NCI-H1105 treated with DMSO at 0.1 percent for 48 hours (cell line): ENCODE data around the gene ADGRL4.
"Not testable (repeated sequence)": the region's sequence is repeated elsewhere in the genome, so short reads cannot be mapped to it uniquely, and the experiment has no call there.

Source experiments
- DNase-seq: peaks from one replicate; lab custom pipeline; 2025; lab: John Stamatoyannopoulos, UW

The ADGRL4 gene

DNA sequence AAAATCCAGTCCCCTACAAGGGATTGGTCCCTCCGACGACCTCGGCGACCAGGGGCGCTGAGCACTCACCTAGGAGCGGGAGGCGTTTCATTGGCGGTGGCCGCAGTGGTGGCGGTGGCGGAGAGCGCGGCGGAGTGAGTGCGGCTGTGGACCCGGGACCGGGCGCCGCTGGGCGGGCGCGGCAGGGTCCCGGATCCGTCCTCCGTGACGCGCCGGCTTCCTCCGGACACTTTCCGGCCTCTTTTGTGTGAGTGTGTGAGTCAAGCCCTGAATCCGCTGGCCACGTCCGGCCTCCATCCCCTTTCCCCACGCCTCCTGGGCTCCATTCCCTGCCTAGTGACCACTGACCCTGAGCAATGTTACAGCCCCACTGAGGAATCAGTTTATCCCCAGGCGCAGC is at the start of gene ADGRL4:
ADGRL4 (minus strand) TSS at position 167 of the 400 bp plus-strand sequence; CDS start at position 91, 76 bp downstream.
- no peak for DNase-seq

GRCh38 chr1:79055856-79056255 is 49.3 kb upstream of the ADGRL4 start:
- DNase-seq, result no peak

- no peak for DNase-seq
These were observed 46.4 kb upstream of the ADGRL4 start for GRCh38 chr1:79052829-79053449.

DNA sequence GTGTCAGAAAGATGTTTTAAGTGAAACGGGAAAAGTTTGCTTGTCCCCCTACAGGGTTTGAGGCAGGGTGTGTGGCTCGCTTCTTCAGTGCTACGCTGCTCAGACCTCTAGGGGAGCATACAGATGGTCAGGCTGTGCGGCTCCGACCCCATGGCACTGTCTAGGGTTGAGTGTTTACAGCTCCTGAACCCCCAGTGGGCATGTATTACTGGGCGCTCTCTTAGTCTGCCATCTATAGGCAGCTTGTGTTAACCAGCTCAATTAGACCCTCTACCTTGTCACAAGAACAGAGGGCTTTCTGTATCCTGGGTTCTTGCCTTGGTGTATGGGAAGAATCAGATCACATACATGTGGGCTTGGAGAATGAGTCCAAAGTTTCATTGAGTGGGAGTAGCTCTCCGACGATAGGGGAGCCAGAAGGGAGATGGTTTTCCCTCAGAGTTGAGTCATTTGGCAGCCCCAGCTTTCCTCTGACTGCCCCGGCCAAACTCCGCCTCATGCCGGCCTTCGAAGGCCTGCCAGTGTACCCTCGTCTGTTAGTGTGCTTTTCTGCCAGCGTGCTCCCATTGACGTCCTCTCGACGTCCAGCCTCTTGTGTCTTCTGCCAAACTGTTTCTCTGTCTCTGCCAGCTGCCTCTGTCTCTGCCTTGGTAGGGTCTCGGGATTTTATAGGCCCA is 38.6 kb upstream of the ADGRL4 start:
- no peak for DNase-seq

- DNase-seq, result no peak
These were observed 37.0 kb upstream of the ADGRL4 start for GRCh38 chr1:79043506-79043905.

GRCh38 chr1:79042539-79042938 is 36.0 kb upstream of the ADGRL4 start:
- DNase-seq, result no peak

DNA sequence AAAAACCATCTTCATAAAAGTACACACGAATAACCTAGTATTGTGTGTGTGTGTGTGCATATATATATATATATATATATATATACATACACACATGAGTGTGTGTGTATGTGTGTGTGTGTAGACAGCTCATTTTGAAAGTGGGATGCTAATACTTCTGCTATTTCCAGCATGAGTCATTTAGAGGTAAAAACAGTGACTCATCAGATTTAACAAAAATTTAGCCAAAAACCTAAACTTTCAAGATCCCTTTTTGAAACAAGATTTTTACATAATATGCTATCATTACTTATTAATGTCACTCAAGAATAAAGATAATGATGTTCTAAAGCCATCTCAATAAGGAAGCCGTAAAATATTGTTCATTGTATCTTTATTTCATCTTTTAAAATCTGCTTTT is 35.6 kb upstream of the ADGRL4 start:
- no peak for DNase-seq

DNA sequence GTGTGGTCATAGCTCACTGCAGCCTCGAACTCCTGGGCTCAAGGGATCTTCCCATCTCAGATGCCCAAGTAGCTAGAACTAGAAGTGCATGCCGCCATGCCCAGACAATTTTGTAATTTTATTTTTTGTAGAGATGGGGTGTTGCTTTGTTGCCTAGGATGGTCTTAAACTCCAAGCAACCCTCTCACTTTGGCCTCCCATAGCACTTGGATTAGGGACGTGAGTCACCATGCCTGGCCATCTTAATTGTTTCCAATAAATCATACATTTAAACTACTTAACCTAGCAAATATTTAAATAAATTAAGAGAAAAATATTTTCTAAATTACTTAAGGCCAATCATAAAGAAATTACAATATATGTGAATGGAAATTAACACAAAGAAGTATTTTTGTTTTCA is 35.1 kb upstream of the ADGRL4 start:
- DNase-seq, result no peak

- DNase-seq, result no peak
These were observed 34.0 kb upstream of the ADGRL4 start for GRCh38 chr1:79040424-79041082.

DNA sequence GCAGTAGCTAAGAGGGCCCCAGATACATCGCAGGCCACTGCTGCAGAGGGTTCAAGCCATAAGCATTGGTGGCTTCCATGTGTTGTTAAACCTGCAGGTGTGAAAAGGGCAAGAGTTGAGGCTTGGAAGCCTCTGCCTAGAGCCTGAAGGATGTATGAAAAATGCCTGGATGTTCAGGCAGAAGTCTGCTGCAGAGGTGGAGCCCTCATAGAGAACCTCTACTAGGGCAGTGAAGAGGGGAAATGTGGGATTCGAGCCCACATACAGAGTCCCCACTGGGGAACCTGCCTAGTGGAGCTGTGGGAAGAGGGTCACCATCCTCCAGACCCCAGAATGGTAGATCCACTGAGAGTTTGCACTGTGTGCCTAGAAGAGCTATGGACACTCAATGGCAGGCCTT is 30.6 kb upstream of the ADGRL4 start:
- no peak for DNase-seq

GRCh38 chr1:79012500-79012899 is 6.0 kb upstream of the ADGRL4 start:
- no peak for DNase-seq

GRCh38 chr1:79010589-79010988 is 4.1 kb upstream of the ADGRL4 start:
- DNase-seq, result no peak

GRCh38 chr1:79005945-79006344 is 585 bp downstream of the ADGRL4 start:
- no peak for DNase-seq

DNA sequence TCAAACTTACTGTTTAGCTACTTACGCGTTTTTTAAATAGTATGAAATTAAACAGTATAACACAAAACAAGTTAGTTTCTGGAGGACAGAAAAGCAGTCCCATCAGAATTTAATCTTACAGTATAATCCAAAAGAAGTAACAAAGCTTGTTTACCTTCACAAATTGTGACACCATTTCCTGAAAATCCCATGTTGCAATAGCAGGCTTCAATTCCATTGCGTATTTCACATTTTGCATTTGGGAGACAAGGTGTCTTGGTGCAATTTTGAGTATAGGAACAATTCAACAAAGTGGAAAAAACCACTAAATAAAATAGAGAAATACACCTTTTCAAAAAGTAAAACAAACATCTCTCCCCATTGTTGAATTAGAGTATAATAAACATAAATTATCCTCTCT is 1.6 kb downstream of the ADGRL4 start:
- DNase-seq, result no peak

- no peak for DNase-seq
These were observed 9.7 kb downstream of the ADGRL4 start for GRCh38 chr1:78996791-78997190.

- no peak for DNase-seq
These were observed 19.5 kb downstream of the ADGRL4 start for GRCh38 chr1:78987042-78987441.

DNA sequence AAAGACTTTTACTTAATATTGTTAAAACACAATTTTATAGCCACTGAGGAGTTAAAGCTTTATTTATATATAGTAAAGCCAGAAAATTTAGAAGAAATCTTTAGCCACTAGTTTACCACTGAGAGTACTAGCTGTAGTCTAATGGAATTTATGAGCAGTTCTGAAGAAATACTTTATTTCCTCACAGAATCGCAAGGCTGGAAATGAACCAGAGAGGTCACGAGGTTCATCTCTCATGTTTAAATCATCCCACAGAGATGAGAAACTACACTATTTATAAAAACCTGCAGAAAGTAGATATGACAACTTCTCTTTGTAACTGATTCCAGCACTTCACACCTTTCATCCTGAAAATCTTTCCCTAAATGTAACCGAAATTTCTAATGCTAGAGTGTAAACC is 26.0 kb downstream of the ADGRL4 start:
- DNase-seq, result no peak

- DNase-seq, result no peak
These were observed 33.8 kb downstream of the ADGRL4 start for GRCh38 chr1:78972723-78973122.

DNA sequence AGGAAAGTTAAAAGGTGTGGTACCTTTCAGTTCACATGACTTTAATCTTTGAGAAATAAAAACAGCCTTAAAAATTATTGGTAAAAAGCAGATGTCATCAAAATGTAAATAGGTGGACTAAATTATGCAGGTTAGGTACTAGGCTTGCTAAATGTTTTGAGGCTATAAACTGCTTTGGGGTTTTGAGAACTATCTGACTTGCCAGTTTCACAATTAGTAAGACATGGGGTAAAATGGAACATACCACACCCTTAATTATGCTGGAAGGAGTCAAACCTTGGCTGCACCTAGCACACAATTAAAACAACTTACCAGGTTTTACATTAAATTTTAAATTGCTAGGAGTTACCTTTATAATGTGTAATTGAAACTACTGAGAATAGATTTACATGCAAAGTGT is 39.4 kb downstream of the ADGRL4 start:
- DNase-seq, result not testable (repeated sequence)

DNA sequence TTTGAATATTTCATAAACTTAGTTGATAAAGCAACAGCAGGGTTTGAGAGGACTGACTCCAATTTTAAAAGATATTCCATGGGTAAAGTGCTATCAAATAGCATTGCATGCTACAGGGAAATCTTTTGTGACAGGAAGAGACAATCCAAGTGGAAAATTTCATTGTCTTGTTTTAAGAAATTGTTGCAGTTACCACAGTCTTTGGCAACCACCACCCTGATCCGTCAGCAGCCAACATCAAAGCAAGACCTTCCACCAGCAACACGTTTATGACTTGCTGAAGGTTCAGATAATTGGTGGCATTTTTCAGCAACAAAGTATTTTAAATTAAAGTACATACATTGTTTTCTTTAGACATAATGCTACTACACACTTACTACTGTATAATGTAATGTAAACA is 47.8 kb downstream of the ADGRL4 start:
- DNase-seq, result no peak

DNA sequence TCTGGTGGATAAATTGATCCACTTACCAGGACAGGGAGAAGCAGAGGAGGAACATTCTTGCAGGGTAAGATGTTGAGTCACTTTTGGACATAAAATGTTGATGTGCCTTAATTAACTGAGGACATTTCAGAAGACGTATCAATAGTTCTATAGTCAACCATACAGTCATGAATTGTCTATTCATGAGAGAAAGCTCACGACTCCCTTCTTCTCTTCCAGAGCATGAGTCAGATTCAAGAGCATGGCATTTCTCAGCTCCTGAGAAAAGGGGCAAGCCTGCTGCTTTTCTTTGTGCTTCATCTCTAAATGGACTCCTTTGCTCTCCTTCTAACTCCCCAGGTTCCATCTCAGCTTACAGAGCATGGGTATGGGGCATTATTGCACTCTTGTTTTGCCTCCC is 55.7 kb downstream of the ADGRL4 start:
- no peak for DNase-seq

- no peak for DNase-seq
These were observed 57.3 kb downstream of the ADGRL4 start for GRCh38 chr1:78949227-78949626.

DNA sequence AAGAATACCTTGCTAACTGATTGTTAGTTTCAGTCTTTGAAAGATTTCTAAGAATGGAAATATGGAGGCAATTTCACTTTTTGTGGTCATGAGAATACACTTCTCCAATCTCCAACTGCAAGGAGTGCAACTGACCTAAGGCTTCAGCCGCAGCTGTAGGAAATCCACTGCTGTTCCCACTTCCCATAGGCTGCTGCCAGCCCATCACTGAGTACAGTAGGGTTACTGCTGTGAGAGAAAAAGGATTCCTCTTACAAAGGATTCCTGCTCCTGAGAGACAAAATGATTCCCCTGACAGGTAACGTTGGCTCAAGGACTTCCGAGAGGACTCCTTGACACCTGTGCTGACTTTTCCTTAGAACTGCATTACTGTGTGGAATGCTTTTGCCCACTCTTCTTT is 87.4 kb downstream of the ADGRL4 start:
- DNase-seq, result no peak

- no peak for DNase-seq
These were observed 88.4 kb downstream of the ADGRL4 start for GRCh38 chr1:78918157-78918556.
